CD8-positive, alpha-beta memory T cell (primary cell): ENCODE data around the gene EMP2. TPM values are rescaled to one million over a fixed set of nuclear protein-coding genes. Genes with fewer than 3 reads are reported as not detected.
"Not testable (repeated sequence)": the region's sequence is repeated elsewhere in the genome, so short reads cannot be mapped to it uniquely, and the experiment has no call there.

Source experiments
- CTCF ChIA-PET: fragments of 350-600 bp; sonication (Branson Sonifier 250); formaldehyde crosslinking; loops from one replicate; lab custom pipeline; 2021; ENCODE audit warnings: antibody characterized with exemption; lab: Charles Lee
- POLR2A ChIA-PET: fragments of 350-600 bp; sonication (Branson Sonifier 250); formaldehyde crosslinking; loops from one replicate; lab custom pipeline; 2021; ENCODE audit warnings: antibody characterized with exemption; lab: Charles Lee
- DNase-seq, 5 donors: peaks; one replicate each; pipeline versions ENCODE4 v3.0.0 to v3.0.0-alpha.2; 2020 to 2022; ENCODE audit warnings: mixed read lengths in 1 of 5
- H3K27ac ChIP-seq: one replicate; pipeline ENCODE4 v1.7.0; 2013; ENCODE audit warnings: low read depth, mild to moderate bottlenecking, low read length, moderate library complexity
- H3K27me3 ChIP-seq: 2 replicates; pipeline ENCODE4 v1.7.0; 2013; ENCODE audit warnings: low read length, mild to moderate bottlenecking; ENCODE audit not compliant: insufficient read depth, poor library complexity, severe bottlenecking
- H3K36me3 ChIP-seq: 2 replicates; pipeline ENCODE4 v1.7.0; 2013; ENCODE audit warnings: mild to moderate bottlenecking, low read length, moderate library complexity; ENCODE audit not compliant: insufficient read depth
- H3K4me1 ChIP-seq: 2 replicates; pipeline ENCODE4 v1.7.0; 2013; ENCODE audit warnings: mild to moderate bottlenecking, low read length, moderate library complexity; ENCODE audit not compliant: insufficient read depth
- H3K4me3 ChIP-seq: 2 replicates; pipeline ENCODE4 v1.7.0; 2013; ENCODE audit warnings: mild to moderate bottlenecking, low read length
- H3K9me3 ChIP-seq: 2 replicates; pipeline ENCODE4 v1.7.0; 2013; ENCODE audit warnings: mild to moderate bottlenecking, low read length
- H3K27ac Mint-ChIP-seq, 8 donors: one replicate each; pipeline ENCODE4 v1.8.0; 2020 to 2021; ENCODE audit warnings: mixed read lengths in 8 of 8, mild to moderate bottlenecking in 6 of 8, inconsistent platforms in 3 of 8, moderate library complexity in 3 of 8
- H3K27me3 Mint-ChIP-seq, 2 donors: one replicate each; pipeline ENCODE4 v1.8.0; 2020 to 2021; ENCODE audit warnings: mixed read lengths in 2 of 2, mild to moderate bottlenecking in 1 of 2, moderate library complexity in 1 of 2
- H3K36me3 Mint-ChIP-seq, 3 donors: one replicate each; pipeline ENCODE4 v1.8.0; 2020 to 2021; ENCODE audit warnings: mixed read lengths in 3 of 3, inconsistent platforms in 1 of 3, mild to moderate bottlenecking in 1 of 3
- H3K4me1 Mint-ChIP-seq, 3 donors: one replicate each; pipeline ENCODE4 v1.8.0; 2020 to 2021; ENCODE audit warnings: mixed read lengths in 3 of 3, inconsistent platforms in 1 of 3, mild to moderate bottlenecking in 1 of 3
- H3K4me3 Mint-ChIP-seq, 7 donors: one replicate each; pipeline ENCODE4 v1.8.0; 2020 to 2021; ENCODE audit warnings: mixed read lengths in 7 of 7, mild to moderate bottlenecking in 6 of 7, moderate library complexity in 4 of 7, inconsistent platforms in 2 of 7
- H3K9me3 Mint-ChIP-seq, 5 donors: one replicate each; pipeline ENCODE4 v1.8.0; 2020 to 2022; ENCODE audit warnings: mixed read lengths in 5 of 5, mild to moderate bottlenecking in 3 of 5, moderate library complexity in 2 of 5, inconsistent platforms in 1 of 5
- polyA plus RNA-seq: library from polyadenylated mRNA; unstranded; fragments of 300-500 nt; fragmentation: Illumina TruSeq; gene quantifications from one replicate; pipeline ENCODE4 v1.2.3, GENCODE V29; 2021
- total RNA-seq, 2 experiments: library from RNA; stranded (reverse); gene quantifications; one replicate each; pipeline ENCODE4 v1.2.3, GENCODE V29; 2021

EMP2 gene
- total and polyA plus RNA-seq, 3 experiments from 2014 or later = not detected

DNA sequence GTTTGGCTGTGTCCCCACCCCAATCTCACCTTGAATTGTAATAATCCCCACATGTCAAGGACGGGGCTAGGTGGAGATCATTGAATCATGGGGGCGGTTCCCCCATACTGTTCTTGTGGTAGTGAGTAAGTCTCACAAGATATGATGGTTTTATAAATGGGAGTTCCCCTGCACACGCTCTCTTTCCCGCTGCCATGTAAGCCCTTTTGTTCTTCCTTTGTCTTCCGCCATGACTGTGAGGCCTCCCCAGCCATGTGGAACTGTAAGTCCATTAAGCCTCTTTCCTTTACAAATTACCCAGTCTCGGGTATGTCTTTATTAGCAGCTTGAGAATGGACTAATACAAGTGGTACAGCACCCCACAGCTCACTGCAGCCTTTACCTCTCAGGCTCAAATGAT lies 44.1 kb downstream of the EMP2 start:
- H3K27ac Mint-ChIP-seq, H3K4me3 Mint-ChIP-seq, H3K27me3 Mint-ChIP-seq, H3K9me3 Mint-ChIP-seq, H3K4me1 ChIP-seq, H3K9me3 ChIP-seq, H3K36me3 Mint-ChIP-seq, H3K27me3 ChIP-seq, CTCF ChIA-PET, H3K4me1 Mint-ChIP-seq, POLR2A ChIA-PET, DNase-seq, H3K4me3 ChIP-seq, H3K36me3 ChIP-seq, H3K27ac ChIP-seq: not testable (repeated sequence)

DNA sequence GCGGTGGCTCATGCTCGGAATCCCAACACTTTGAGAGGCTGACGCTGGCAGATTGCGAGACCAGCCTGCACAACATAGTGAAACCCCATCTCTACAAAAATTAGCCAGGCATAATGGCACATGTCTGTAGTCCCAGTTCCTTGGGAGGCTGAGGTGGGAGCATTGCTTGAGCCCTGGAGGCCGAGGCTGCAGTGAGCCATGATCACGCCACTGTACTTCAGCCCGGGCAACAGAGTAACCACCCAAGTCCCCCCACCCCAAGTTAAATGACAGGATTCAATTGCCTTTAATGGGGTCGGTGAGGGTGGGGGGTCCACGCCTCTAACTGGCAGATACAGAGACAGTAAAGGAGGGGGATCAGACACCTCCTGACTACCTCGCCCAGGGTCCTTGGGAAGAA lies 44.9 kb downstream of the EMP2 start:
- Histone ChIP-seq H3K9me3 (no peaks in the 10 kb centered on the region), H3K4me1 (no peaks in the 10 kb centered on the region), H3K27ac (no peak overlapping the region), H3K36me3 (no peaks in the 10 kb centered on the region), H3K4me3 (no peak overlapping the region), H3K27me3 (no peaks in the 10 kb centered on the region)
- no peaks in the 10 kb centered on the region for H3K36me3 Mint-ChIP-seq
- no peak for DNase-seq
- peaks cover 0 to 9% of the 10 kb centered on the region in 2 donors for H3K27me3 Mint-ChIP-seq
- H3K4me1 Mint-ChIP-seq = no peaks in the 10 kb centered on the region
- H3K4me3 Mint-ChIP-seq = no peak overlapping the region
- no peaks in the 10 kb centered on the region for H3K9me3 Mint-ChIP-seq
- ChIA-PET POLR2A (no interaction called here), CTCF (no interaction called here)
- no peak overlapping the region for H3K27ac Mint-ChIP-seq

DNA sequence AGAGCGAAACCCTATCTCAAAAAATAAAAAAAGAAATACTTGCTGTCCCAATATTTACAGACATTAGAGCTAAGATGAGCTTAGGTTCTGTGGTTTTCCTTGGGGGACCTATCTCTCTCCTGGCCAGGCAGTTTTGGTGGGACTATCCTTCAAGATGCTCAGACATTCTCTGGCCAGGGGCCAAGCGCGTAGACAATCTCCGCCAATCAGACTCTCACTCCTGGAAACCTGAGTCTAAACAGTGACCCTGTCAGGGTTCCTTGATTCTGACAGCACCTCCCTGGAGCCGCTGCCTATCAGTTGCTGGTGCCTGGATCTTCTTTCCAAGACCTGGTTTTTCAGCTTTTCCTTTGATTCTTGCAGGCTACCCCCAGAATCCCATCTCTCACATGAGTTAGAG lies 45.6 kb downstream of the EMP2 start:
- H3K9me3 ChIP-seq = no peaks in the 10 kb centered on the region
- no peak overlapping the region for H3K27ac ChIP-seq
- H3K4me1 Mint-ChIP-seq = no peaks in the 10 kb centered on the region
- no peaks in the 10 kb centered on the region for H3K27me3 ChIP-seq
- DNase-seq = no peak
- no peaks in the 10 kb centered on the region for H3K9me3 Mint-ChIP-seq
- H3K36me3 Mint-ChIP-seq = no peaks in the 10 kb centered on the region
- H3K4me1 ChIP-seq = no peaks in the 10 kb centered on the region
- ChIA-PET CTCF (no interaction called here), POLR2A (no interaction called here)
- H3K27me3 Mint-ChIP-seq = peaks cover 0 to 9% of the 10 kb centered on the region in 2 donors
- H3K4me3 ChIP-seq = no peak overlapping the region
- H3K4me3 Mint-ChIP-seq = no peak overlapping the region
- H3K27ac Mint-ChIP-seq = no peak overlapping the region
- no peaks in the 10 kb centered on the region for H3K36me3 ChIP-seq

DNA sequence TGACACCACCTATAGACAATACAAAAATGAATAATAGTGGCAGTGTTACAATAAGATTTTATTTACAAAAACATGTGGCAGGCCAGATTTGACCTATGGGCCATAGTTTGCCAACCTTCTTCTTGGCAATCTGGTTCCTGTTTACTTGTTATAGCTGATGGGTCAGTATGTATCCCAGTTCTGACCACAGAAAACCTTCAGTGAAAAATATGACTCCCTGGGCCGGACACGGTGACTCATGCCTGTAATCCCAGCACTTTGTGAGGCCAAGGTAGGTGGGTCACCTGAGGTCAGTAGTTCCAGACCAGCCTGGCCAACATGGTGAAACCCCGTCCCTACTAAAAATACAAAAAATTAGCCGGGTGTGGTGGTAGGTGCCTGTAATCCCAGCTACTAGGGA lies 46.8 kb downstream of the EMP2 start:
- CTCF ChIA-PET, H3K4me1 ChIP-seq, H3K36me3 Mint-ChIP-seq: not testable (repeated sequence)

DNA sequence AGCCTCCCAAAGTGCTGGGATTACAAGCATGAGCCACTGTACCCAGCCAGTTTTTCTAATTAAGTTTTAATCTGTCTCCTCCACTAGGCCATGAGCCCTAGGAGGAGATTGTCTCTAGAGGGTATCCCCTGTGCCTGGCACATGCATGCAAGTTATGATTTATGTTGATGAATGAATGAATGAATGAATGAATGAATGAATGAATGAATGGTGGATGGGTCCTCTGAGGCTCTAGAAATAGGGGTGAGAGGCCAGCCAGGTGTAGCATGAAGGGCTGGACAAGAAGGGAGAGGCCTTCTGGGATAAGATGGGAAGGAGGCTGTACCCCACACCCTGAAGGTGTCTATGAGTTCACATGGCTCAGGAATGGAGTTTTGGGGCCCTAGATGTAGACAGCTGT lies 48.8 kb downstream of the EMP2 start:
- Mint-ChIP-seq H3K4me1 (no peaks in the 10 kb centered on the region), H3K9me3 (no peaks in the 10 kb centered on the region), H3K4me3 (no peak overlapping the region), H3K36me3 (no peaks in the 10 kb centered on the region), H3K27ac (no peak overlapping the region), H3K27me3 (peaks cover 0 to 4% of the 10 kb centered on the region in 2 donors)
- CTCF ChIA-PET = no interaction called here
- no peak overlapping the region for H3K27ac ChIP-seq
- DNase-seq = no peak
- H3K9me3 ChIP-seq = no peaks in the 10 kb centered on the region
- no peaks in the 10 kb centered on the region for H3K4me1 ChIP-seq
- no peak overlapping the region for H3K4me3 ChIP-seq
- no peaks in the 10 kb centered on the region for H3K36me3 ChIP-seq
- H3K27me3 ChIP-seq = no peaks in the 10 kb centered on the region
- POLR2A ChIA-PET = no interaction called here

More for the DNA sequence above, 46.8 kb downstream of the EMP2 start:
- H3K9me3 ChIP-seq, H3K4me1 Mint-ChIP-seq, POLR2A ChIA-PET, DNase-seq, H3K27ac Mint-ChIP-seq, H3K9me3 Mint-ChIP-seq, H3K4me3 Mint-ChIP-seq, H3K27ac ChIP-seq, H3K4me3 ChIP-seq, H3K27me3 Mint-ChIP-seq, H3K36me3 ChIP-seq, H3K27me3 ChIP-seq: not testable (repeated sequence)

DNA sequence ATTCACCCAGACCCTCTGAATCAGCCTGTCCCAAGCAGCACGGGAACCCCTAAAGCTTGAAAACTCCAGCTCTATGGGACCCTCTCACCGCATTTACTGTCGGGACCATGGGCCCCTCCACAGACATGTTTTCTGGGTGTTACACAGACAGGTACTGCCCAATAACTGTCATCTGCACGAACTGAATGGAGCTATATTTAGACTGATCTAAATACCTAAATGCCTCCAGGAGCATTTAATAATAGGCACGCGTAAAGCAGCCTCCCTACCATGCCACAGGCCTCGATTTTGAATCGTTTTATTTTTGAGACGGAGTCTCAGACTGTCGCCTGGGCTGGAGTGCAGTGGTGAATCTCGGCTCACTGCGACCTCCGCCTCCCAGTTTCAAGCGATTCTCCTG lies 49.7 kb downstream of the EMP2 start:
- no peaks in the 10 kb centered on the region for H3K4me1 Mint-ChIP-seq
- no peaks in the 10 kb centered on the region for H3K9me3 Mint-ChIP-seq
- Histone ChIP-seq H3K27me3 (no peaks in the 10 kb centered on the region), H3K9me3 (no peaks in the 10 kb centered on the region), H3K36me3 (no peaks in the 10 kb centered on the region), H3K27ac (no peak overlapping the region), H3K4me1 (no peaks in the 10 kb centered on the region), H3K4me3 (no peak overlapping the region)
- no peak overlapping the region for H3K27ac Mint-ChIP-seq
- no peaks in the 10 kb centered on the region for H3K36me3 Mint-ChIP-seq
- CTCF ChIA-PET = no interaction called here
- no peak for DNase-seq
- H3K4me3 Mint-ChIP-seq = no peak overlapping the region
- peaks cover 0 to 5% of the 10 kb centered on the region in 2 donors for H3K27me3 Mint-ChIP-seq
- POLR2A ChIA-PET = no interaction called here

DNA sequence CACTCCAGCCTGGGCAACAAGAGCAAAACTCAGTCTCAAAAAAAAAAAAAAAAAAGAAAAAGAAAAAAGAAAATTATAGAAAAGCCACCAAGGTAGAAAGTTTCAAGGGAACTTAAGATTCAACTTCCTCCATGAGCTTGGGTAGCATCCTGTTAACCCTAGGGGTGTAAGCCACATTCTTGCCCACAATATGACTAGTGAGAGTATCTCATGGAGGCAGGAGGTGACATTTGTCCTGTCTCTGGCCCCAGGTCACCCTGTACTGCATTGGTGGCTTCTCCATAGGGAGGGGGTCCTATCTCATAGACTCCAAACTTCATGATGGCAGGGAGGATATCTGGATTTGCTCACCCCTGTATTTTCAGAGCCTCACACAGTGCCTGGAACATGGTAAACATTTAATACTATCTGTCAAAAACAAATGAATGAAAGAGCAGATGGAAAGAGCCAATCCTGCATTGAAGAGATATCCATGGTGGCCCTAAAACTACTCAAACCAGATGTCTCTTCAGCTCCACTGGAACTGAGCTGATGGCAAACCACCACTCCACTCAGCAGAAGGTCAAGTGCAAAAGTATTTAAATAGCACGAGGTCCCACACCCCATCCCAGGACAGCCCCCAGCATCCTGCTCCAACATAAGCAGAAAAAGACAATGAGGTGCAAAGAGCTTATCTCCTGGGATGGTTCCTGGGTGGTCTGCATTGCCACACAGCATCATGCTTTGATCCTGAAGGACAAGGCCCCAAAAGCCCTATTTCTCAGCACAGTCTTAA lies 50.3 kb downstream of the EMP2 start:
- no peak overlapping the region for H3K4me3 ChIP-seq
- ChIA-PET CTCF (interaction anchor here (1.2 kb wide), 1 partner anchor 10 kb away, joined by 3 read pairs; no protein-coding TSS in a partner anchor), POLR2A (no interaction called here)
- no peaks in the 10 kb centered on the region for H3K9me3 Mint-ChIP-seq
- H3K36me3 ChIP-seq = no peaks in the 10 kb centered on the region
- no peaks in the 10 kb centered on the region for H3K36me3 Mint-ChIP-seq
- no peaks in the 10 kb centered on the region for H3K9me3 ChIP-seq
- no peak overlapping the region for H3K27ac ChIP-seq
- no peak overlapping the region for H3K27ac Mint-ChIP-seq
- H3K27me3 Mint-ChIP-seq = peaks cover 0 to 7% of the 10 kb centered on the region in 2 donors
- no peak overlapping the region for H3K4me3 Mint-ChIP-seq
- DNase-seq = no peak
- H3K4me1 ChIP-seq = no peaks in the 10 kb centered on the region
- no peaks in the 10 kb centered on the region for H3K4me1 Mint-ChIP-seq
- no peaks in the 10 kb centered on the region for H3K27me3 ChIP-seq

DNA sequence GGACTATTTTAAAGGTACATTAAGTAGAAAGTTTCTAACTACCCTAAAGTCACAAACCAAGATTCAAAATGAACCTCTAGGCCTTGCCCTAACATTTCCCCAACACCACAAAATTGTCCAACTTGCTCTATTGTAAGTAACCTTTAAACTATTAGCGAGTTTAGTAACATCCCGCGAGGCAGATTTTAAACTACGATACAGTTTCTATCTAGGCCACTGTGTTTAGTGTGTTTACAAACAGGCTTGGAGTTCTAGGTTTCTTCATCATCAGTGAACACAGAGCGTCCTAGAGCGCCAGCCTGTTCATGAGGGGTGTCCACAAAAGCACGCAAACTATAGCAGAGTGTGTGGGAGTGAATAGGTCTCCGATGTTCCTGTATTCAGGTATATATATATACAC lies 51.8 kb downstream of the EMP2 start:
- Histone ChIP-seq H3K4me3 (no peak overlapping the region), H3K27me3 (no peaks in the 10 kb centered on the region), H3K4me1 (no peaks in the 10 kb centered on the region), H3K9me3 (no peaks in the 10 kb centered on the region), H3K36me3 (no peaks in the 10 kb centered on the region), H3K27ac (no peak overlapping the region)
- H3K36me3 Mint-ChIP-seq = no peaks in the 10 kb centered on the region
- ChIA-PET CTCF (interaction anchor here (1.4 kb wide), 1 partner anchor 209 kb away, joined by 3 read pairs; no protein-coding TSS in a partner anchor), POLR2A (no interaction called here)
- no peak overlapping the region for H3K4me3 Mint-ChIP-seq
- no peaks in the 10 kb centered on the region for H3K9me3 Mint-ChIP-seq
- peaks cover 0 to 3% of the 10 kb centered on the region in 2 donors for H3K27me3 Mint-ChIP-seq
- no peaks in the 10 kb centered on the region for H3K4me1 Mint-ChIP-seq
- no peak overlapping the region for H3K27ac Mint-ChIP-seq
- no peak for DNase-seq
